Measurements from ENCODE around the gene ERBB3.

DNA sequence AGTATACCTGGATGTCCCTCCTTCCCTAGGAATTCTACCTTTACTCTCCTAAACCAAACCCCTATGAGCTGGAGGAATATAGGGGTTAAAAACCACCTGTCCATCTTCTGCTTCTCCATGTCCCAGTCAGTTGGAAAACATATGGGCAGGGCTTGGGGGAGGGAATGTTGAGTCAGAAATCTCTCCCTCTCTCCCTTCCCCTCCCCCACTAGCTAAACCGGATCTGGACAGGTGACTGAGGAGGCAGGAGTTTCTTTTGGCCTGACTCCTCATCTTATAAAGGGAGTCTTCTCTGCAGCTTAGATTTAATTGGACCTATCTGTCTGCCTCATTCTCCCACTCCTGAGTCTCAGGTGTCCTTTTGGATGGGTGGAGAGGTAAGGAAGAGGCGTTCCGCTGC lies 6.1 kb downstream of the ERBB3 start:
- no peak for TF ChIP-seq ELF4 (IDR thresholded peaks at IDR 0.05)
- no peak for TF ChIP-seq FOXM1 (IDR thresholded peaks at IDR 0.05; ENCODE audit: borderline replicate concordance)
- no peak for TF ChIP-seq ZNF384 (IDR thresholded peaks at IDR 0.05)
- no peak for TF ChIP-seq BHLHE40 (IDR thresholded peaks at IDR 0.05; ENCODE audit: borderline replicate concordance)
- no peak for TF ChIP-seq FOXK2 (IDR thresholded peaks at IDR 0.05)

Data from HEK293T (cell line).